HEK293 (cell line): Measurements from ENCODE around the gene ZC3H12C.

ENCODE experiments used
- ZNF140 ChIP-seq: fragments of 450-650 bp; formaldehyde crosslinking; IDR thresholded peaks from 2 replicates; pipeline ENCODE4 v1.5.1; 2016; ENCODE audit warnings: missing biosample characterization, missing genetic modification characterization
- ZNF791 ChIP-seq: fragments of 450-650 bp; formaldehyde crosslinking; IDR thresholded peaks from 2 replicates; pipeline ENCODE4 v1.5.1; 2016; ENCODE audit warnings: missing biosample characterization, missing genetic modification characterization
- TF ChIP-seq, protein P1 (sequence below): fragments of 450-650 bp; formaldehyde crosslinking; IDR thresholded peaks from 2 replicates; pipeline ENCODE4 v1.5.1; 2016; ENCODE audit warnings: missing biosample characterization, missing genetic modification characterization
- TF ChIP-seq, protein P2 (sequence below): fragments of 450-650 bp; formaldehyde crosslinking; IDR thresholded peaks from 2 replicates; pipeline ENCODE4 v1.5.1; 2016; ENCODE audit warnings: missing biosample characterization, missing genetic modification characterization

DNA sequence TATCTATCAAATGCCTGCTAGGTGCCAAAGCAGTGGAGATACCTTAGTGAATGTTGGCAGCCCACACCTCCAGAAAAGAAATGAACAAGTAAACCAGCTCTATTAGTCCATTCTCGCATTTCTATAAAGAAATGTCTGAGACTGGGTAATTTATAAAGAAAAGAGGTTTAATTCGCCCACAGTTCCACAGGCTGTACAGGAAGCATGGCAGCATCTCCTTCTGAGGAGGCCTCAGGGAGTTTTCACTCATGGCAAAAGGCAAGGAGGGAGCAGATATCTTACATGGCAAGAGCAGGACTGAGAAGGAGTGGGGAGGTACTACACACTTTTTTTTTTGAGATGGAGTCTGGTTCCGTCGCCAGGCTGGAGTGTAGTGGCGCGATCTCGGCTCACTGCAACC lies 18.7 kb upstream of the ZC3H12C start:
- TF ChIP-seq ZNF140 (tag by site-specific recombination) = no peak
- TF ChIP-seq, protein P1, sequence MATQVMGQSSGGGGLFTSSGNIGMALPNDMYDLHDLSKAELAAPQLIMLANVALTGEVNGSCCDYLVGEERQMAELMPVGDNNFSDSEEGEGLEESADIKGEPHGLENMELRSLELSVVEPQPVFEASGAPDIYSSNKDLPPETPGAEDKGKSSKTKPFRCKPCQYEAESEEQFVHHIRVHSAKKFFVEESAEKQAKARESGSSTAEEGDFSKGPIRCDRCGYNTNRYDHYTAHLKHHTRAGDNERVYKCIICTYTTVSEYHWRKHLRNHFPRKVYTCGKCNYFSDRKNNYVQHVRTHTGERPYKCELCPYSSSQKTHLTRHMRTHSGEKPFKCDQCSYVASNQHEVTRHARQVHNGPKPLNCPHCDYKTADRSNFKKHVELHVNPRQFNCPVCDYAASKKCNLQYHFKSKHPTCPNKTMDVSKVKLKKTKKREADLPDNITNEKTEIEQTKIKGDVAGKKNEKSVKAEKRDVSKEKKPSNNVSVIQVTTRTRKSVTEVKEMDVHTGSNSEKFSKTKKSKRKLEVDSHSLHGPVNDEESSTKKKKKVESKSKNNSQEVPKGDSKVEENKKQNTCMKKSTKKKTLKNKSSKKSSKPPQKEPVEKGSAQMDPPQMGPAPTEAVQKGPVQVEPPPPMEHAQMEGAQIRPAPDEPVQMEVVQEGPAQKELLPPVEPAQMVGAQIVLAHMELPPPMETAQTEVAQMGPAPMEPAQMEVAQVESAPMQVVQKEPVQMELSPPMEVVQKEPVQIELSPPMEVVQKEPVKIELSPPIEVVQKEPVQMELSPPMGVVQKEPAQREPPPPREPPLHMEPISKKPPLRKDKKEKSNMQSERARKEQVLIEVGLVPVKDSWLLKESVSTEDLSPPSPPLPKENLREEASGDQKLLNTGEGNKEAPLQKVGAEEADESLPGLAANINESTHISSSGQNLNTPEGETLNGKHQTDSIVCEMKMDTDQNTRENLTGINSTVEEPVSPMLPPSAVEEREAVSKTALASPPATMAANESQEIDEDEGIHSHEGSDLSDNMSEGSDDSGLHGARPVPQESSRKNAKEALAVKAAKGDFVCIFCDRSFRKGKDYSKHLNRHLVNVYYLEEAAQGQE (tag by site-specific recombination) = no peak
- TF ChIP-seq, protein P2, sequence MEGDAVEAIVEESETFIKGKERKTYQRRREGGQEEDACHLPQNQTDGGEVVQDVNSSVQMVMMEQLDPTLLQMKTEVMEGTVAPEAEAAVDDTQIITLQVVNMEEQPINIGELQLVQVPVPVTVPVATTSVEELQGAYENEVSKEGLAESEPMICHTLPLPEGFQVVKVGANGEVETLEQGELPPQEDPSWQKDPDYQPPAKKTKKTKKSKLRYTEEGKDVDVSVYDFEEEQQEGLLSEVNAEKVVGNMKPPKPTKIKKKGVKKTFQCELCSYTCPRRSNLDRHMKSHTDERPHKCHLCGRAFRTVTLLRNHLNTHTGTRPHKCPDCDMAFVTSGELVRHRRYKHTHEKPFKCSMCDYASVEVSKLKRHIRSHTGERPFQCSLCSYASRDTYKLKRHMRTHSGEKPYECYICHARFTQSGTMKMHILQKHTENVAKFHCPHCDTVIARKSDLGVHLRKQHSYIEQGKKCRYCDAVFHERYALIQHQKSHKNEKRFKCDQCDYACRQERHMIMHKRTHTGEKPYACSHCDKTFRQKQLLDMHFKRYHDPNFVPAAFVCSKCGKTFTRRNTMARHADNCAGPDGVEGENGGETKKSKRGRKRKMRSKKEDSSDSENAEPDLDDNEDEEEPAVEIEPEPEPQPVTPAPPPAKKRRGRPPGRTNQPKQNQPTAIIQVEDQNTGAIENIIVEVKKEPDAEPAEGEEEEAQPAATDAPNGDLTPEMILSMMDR (tag by site-specific recombination) = no peak
- TF ChIP-seq ZNF791 (tag by site-specific recombination) = no peak
